Progenitor cell of endocrine pancreas (in vitro differentiated cells): ENCODE results near the gene AOPEP. TPM values are rescaled to one million over a fixed set of nuclear protein-coding genes. Genes with fewer than 3 reads are reported as not detected.

Experiments used
- DNase-seq: peaks from one replicate; pipeline ENCODE4 v3.0.0; 2021; ENCODE audit warnings: low spot score; ENCODE audit not compliant: unreplicated experiment
- H3K27ac Mint-ChIP-seq: 2 replicates; pipeline ENCODE4 v1.8.0; 2021; ENCODE audit warnings: mild to moderate bottlenecking, moderate library complexity, mixed read lengths
- H3K27me3 Mint-ChIP-seq: 2 replicates; pipeline ENCODE4 v1.8.0; 2021; ENCODE audit warnings: mixed read lengths
- H3K36me3 Mint-ChIP-seq: 2 replicates; pipeline ENCODE4 v1.8.0; 2022; ENCODE audit warnings: mixed read lengths; ENCODE audit not compliant: insufficient read depth
- H3K4me1 Mint-ChIP-seq: 2 replicates; pipeline ENCODE4 v1.8.0; 2021; ENCODE audit warnings: low read depth, mixed read lengths
- H3K4me3 Mint-ChIP-seq: 2 replicates; pipeline ENCODE4 v1.8.0; 2021; ENCODE audit warnings: low read depth, mild to moderate bottlenecking, moderate library complexity, mixed read lengths
- H3K9me3 Mint-ChIP-seq: 2 replicates; pipeline ENCODE4 v1.8.0; 2021; ENCODE audit warnings: low read depth, mixed read lengths
- total RNA-seq: library from RNA; stranded (reverse); gene quantifications from 2 replicates; pipeline ENCODE4 v1.2.1, GENCODE V29; 2021
- TF ChIP-seq, protein P1 (sequence below): fragments of 200-600 bp; sonication (generic); IDR thresholded peaks from one replicate; pipeline ENCODE4 v1.5.0; 2021; ENCODE audit warnings: antibody characterized with exemption, mild to moderate bottlenecking; ENCODE audit not compliant: unreplicated experiment

The AOPEP gene
- total RNA-seq, 1 donor from 2014 or later, result 58.2 TPM

DNA sequence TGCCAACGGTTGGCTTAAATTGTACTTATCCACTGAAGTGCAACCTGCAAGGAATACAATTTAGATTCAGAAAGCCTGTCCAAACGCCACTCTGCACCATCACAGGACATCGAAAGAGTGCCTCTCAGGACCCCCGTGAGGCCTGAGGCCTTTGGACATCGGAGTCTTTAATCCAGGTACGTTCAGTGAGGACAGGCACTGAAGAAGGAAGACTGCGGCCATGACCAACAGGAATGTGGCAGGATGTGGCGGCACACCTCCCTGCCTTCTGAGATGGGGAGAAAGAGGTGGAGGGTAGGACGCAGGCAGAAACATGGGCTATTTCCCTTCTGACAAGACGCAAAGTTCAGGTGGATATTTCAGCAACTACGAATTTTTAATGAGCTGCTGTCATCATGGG is 385.2 kb downstream of the AOPEP start:
- Mint-ChIP-seq H3K27ac (no peak overlapping the region), H3K27me3 (no peaks in the 10 kb centered on the region), H3K36me3 (peaks cover 9% of the 10 kb centered on the region), H3K4me1 (no peaks in the 10 kb centered on the region), H3K9me3 (no peaks in the 10 kb centered on the region), H3K4me3 (no peak overlapping the region)
- no peak for DNase-seq
- TF ChIP-seq, protein P1, sequence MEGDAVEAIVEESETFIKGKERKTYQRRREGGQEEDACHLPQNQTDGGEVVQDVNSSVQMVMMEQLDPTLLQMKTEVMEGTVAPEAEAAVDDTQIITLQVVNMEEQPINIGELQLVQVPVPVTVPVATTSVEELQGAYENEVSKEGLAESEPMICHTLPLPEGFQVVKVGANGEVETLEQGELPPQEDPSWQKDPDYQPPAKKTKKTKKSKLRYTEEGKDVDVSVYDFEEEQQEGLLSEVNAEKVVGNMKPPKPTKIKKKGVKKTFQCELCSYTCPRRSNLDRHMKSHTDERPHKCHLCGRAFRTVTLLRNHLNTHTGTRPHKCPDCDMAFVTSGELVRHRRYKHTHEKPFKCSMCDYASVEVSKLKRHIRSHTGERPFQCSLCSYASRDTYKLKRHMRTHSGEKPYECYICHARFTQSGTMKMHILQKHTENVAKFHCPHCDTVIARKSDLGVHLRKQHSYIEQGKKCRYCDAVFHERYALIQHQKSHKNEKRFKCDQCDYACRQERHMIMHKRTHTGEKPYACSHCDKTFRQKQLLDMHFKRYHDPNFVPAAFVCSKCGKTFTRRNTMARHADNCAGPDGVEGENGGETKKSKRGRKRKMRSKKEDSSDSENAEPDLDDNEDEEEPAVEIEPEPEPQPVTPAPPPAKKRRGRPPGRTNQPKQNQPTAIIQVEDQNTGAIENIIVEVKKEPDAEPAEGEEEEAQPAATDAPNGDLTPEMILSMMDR, result no peak

DNA sequence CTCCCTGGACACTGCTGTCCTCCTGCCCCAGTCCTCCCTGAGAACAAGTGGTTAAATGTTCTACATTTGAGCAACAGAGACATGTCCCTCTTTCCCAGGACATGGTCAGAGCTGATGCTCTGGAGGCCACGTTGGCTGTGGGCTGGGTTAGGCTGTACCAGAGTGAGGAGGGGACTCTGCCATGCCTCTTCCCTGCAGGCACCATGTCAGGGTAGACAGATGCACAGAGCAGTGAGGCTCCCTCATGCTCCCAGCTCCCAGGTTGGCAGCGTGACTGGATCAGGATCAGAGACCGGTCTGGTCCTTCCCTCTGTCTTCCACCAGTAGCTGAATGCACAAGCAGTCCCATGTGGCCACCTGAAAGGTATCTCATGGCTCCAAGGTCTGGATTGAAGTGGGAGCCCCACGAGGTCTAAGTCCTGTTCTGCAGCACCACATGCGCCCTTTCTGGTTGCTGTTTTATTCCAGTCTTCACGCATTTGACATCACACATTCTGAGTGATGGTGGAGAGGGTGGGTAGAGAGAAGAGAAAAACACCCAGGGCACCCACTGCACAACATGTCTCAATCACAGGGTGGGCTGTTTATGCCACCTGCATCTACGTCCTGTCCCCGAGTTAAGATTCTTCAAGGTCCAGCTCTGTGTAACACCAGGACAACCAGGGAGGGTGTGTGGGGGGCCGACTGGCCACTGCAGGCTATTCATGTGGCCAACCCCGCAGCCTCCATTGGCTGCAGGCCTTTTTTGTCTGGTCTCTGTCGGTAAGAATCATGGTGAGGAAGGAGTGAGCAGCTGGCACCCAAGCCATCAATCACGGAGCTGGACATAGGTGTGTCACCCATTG is 386.2 kb downstream of the AOPEP start:
- Mint-ChIP-seq H3K27ac (no peak overlapping the region), H3K4me3 (no peak overlapping the region), H3K36me3 (peaks cover 10% of the 10 kb centered on the region), H3K9me3 (no peaks in the 10 kb centered on the region), H3K4me1 (no peaks in the 10 kb centered on the region), H3K27me3 (no peaks in the 10 kb centered on the region)
- DNase-seq, result no peak
- TF ChIP-seq, protein P1, result no peak

GRCh38 chr9:95115104-95115503 is 388.6 kb downstream of the AOPEP start:
- H3K36me3 Mint-ChIP-seq, result peaks cover 5% of the 10 kb centered on the region
- DNase-seq, result no peak
- H3K4me3 Mint-ChIP-seq, result no peak overlapping the region
- peak overlapping the region; percentile 47 for H3K27ac Mint-ChIP-seq
- TF ChIP-seq, protein P1, result no peak
- H3K27me3 Mint-ChIP-seq, result no peaks in the 10 kb centered on the region
- no peaks in the 10 kb centered on the region for H3K4me1 Mint-ChIP-seq
- H3K9me3 Mint-ChIP-seq, result no peaks in the 10 kb centered on the region

- no peak overlapping the region for H3K4me3 Mint-ChIP-seq
- DNase-seq, result no peak
- H3K27ac Mint-ChIP-seq, result no peak overlapping the region
- no peaks in the 10 kb centered on the region for H3K27me3 Mint-ChIP-seq
- H3K36me3 Mint-ChIP-seq, result peaks cover 7% of the 10 kb centered on the region
- no peaks in the 10 kb centered on the region for H3K4me1 Mint-ChIP-seq
- TF ChIP-seq, protein P1, result peak; percentile 48
- H3K9me3 Mint-ChIP-seq, result no peaks in the 10 kb centered on the region
These were observed 389.7 kb downstream of the AOPEP start for GRCh38 chr9:95116002-95116807.

DNA sequence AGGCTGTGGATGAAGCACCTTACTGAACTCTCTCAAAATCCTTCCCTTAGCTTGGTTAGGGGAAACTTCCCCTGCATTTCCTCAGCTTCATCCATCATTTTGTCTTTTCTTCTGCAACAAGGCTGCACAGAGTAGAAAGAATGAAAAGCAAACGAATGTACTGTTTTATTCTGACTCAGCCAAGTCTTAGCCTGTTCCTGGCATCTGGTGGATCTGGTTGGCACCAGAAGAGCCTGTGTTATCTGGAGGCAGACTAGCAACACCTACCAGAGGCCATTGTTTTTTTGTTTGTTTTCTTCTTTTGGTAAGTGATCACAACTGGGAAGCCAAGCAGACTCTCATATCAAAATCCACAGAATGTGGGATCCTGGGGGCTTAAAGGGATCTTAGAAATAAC is 390.3 kb downstream of the AOPEP start:
- H3K27ac Mint-ChIP-seq, result no peak overlapping the region
- TF ChIP-seq, protein P1, result no peak
- H3K4me1 Mint-ChIP-seq, result no peaks in the 10 kb centered on the region
- H3K36me3 Mint-ChIP-seq, result peaks cover 7% of the 10 kb centered on the region
- H3K27me3 Mint-ChIP-seq, result no peaks in the 10 kb centered on the region
- no peak for DNase-seq
- H3K9me3 Mint-ChIP-seq, result no peaks in the 10 kb centered on the region
- H3K4me3 Mint-ChIP-seq, result no peak overlapping the region
